NT2/D1 (cell line): ENCODE measurements around the gene FAM227B.

Experiments
- YY1 ChIP-seq: IDR thresholded peaks from 2 replicates; pipeline ENCODE4 v1.6.1; 2011; ENCODE audit not compliant: insufficient read length, insufficient read depth
- ZNF274 ChIP-seq: IDR thresholded peaks from 2 replicates; pipeline ENCODE4 v1.6.1; 2011; ENCODE audit warnings: mild to moderate bottlenecking, low read depth, low read length

DNA sequence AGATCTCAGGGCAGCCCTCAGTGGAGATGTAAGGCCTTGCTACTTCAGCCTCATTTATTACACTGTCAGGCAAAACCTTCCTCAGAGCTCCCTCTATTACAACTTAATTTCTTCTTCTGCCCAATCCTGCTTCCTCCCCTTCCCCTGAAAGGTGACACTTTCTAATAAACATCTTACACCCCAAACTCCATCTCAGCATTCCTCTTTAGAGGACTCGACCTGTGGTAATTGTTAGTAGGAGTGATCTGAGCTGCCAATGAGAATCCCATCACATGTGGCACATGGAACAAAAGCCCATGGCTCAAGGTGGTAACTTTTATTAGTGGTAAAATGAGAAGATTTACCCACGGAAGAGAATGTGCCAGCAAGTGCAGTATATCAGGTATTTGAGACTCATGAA is 30.1 kb upstream of the FAM227B start:
- TF ChIP-seq ZNF274 = no peak
- TF ChIP-seq YY1 = no peak
